ENCODE results near the gene MLC1.
"Not testable (repeated sequence)": the region's sequence is repeated elsewhere in the genome, so short reads cannot be mapped to it uniquely, and the experiment has no call there.

Gene MLC1

DNA sequence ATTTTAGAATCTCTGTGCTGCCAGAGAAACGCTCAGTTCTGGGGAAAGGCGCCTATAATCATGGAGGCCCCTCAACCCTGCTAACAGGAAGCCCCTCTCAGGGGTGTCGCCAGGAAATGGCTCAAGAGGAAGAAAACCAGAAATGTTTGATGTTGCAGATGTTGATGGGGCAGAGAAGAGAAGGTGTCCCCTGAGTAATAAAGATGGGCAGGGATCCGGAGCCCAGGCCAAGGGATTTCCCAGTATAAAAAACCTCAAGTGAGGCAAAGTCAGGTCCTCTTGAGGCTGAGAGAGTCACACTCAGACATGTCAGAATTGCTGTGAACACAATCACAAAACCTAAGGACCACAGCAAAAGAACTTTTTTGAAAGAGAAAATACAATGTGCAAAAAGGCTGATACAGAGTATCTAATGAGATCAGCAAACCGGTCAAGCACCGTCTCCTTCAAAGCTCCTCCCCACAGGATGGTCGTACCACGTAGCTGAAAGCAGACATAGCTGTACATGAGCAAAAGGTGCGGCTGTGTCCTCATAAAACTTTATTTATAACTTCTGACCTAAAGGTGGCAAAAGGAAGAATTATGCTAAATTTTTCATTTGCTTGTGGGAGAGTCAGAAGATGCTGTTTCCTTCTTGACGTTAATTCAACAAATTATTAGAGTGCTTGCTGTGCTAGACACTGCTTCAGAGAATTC lies 16.8 kb upstream of the MLC1 start:
- no peak for DNase-seq

DNA sequence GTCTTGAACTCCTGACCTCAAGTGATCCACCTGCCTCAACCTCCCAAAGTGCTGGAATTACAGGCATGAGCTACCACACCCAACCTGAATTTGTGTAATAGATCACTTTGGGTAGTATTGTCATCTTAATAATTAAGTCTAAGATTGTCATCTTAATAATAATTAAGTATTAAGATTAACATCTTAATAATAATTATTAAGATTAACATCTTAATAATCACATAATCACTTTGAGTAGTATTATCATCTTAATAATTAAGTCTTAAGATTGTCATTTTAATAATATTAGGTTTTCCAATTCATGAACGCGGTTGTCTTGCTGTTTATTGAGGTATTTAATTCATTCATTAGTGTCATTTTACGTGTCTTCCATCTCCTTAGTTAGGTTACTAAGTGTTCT lies 12.8 kb upstream of the MLC1 start:
- no peak for DNase-seq

DNA sequence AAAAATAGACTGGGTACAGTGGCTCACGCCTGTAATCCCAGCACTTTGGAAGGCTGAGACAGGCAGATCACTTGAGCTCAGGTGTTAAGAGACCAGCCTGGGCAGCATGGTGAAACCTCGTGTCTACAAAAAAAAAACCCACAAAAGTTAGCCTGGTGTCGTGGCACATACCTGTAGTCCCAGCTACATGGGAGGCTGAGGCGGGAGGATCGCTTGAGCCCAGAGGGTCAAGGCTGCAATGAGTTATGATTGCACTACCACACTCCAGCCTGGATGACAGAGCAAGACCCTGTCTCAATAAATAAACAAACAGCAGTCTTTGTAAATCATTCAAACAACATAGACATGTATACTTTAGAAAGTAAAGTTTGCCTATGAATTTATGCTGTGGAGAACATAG lies 7.1 kb upstream of the MLC1 start:
- no peak for DNase-seq

DNA sequence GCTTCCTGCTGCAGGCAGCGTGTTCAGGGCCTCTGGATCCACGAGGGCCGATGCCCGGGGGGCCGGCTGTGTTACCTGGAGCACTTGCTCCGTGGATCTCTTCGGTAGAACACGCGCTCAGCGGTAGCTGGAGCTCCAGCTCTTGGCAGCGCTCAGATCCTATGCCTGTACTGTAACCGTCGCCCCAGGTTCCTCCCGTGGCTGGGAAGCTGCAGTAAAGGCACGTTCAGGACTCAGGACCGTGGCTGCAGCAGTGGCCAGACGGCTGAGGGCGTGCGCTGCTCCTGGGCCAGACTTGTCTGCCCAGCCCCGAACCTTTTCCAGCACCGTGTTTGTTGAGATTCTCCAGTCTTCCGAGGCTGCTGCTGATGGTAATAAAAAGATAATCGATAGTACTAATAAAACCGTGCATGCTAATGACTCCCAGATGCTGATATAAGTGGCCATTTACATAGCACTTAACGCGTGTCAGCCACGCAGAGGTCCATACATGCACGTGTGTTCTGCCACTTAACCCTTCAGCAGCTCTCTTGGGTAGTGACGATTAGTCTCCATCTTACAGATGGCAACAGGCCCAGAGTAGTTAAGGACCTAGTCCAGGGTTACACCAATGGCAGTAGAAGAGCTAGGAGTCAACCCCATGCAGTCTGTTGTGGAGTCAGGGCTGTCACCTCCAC lies 6.0 kb upstream of the MLC1 start:
- no peak for DNase-seq

DNA sequence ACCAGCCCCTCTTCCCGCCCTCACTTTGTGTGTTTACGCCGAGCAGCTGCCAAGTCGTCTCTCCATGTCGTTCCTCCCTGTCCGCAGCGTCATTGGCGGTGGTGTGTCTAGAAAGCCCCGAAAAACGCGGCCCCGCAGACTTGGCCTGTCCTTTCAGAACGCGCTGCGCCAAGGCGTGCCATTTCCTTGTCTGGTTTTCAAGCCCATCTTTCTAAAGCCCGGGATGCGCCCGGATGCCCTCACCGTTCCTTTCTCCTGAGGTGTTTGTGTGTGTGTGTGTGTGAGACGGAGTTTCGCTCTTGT lies 5.1 kb upstream of the MLC1 start:
- DNase-seq, result no peak

DNA sequence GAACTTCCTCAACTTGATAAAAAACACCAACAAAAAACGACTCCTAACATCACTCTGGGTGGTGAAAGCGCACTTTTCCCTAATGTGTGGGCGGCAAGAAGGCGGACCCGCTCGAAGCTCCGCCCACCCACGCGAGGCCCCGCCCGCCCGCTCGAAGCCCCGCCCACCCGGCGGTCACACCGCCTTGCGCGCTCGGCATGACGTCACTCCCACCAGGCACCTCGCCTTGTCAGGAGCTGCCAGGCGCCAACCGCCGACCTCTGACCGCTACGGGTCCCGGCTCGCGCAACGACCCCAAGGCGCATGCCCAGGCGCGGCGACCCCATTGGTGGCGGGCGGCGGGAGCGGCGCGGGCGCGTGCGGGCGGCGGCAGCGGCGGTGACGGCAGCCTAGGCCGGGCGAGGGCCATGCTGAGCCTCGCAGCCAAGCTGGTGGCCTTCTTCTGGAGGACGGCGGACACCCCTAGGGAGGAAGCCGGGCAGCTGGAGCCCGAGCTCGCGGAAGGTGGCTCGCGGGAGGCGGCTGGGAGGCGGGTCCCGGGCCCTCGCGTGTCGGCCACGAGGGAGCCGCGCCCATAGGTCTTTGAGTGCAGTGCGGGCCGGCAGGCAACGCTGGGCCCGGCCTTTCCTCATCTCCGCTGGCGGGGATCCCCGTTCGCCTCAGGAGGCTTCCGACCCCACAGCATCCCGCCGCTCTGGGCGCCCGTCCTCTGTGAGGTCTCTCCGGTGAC lies 4.6 kb upstream of the MLC1 start, which contains the start of gene MOV10L1:
MOV10L1 (plus strand) TSS at position 325 of the 730 bp plus-strand sequence; CDS start at position 408, 83 bp downstream.
- DNase-seq, result no peak

DNA sequence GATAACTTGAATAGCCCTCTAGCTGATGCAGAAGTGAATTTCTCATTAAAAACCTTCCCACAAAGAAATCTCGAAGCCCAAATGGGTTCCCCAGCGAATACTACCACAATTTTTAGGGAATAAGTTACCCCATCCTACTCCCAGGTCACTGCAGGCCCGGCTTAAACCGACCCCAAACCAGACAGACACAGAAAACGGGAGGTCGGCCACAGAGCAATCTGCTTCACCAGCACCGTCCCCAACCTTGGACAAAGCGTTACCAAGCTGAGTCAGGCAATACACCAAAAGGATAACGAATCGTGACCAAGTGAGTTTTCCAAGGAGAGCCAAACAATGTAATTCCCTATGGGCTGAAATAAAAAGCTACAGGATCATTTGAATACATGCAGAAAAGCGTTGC lies 4.0 kb upstream of the MLC1 start:
- no peak for DNase-seq

DNA sequence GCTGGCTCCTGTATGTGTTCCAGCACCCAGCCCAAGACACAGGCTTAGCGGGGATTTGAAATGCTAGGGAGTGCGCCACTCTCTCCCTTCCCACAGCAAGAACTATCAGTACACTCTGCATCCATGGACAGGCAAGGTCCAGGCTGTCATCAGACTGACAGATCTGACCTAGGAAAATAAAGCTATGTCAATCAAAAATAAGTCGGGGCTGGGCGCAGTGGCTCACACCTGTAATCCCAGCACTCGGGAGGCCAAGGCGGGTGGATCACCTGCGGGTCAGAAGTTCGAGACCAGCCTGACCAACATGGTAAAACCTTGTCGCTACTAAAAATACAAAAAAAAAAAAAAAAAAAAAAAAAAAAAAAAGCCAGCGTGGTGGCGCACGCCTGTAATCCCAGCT lies 2.9 kb upstream of the MLC1 start:
- DNase-seq, result no peak

DNA sequence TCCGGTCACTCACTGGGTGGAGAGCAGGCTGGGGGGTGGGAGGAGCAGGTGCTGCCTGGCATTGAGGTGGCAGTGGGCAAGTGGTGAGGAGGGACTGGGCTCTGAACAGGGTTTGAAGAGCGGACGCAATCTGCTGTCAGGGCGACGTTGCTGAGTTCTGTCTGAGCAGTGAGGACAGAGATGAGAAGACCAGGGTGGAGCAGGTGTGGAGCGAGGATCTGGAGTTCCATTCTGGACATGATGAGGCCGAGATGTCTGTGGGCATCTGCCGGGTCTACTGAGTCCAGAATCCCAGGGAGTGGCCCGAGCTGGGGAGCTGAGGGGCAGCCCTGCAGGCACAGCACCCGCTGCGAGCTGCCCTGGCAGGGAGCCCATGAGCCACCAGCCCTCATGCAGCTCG lies 2.4 kb upstream of the MLC1 start:
- no peak for DNase-seq

DNA sequence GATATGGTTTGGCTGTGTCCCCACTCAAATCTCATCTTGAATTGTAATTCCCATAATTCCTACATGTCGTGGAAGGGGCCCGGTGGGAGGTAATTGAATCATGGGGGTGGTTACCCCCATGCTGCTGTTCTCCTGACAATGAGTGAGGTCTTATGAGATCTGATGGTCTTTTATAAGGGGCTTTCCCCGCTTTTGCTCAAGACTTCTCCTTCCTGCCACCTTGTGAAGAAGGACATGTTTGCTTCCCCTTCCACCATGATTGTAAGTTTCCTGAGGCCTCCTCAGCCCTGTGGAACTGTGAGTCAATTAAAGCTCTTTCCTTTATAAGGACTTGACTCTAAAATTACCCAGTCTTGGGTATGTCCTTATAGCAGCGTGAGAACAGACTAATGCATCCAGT lies 1.7 kb upstream of the MLC1 start:
- not testable (repeated sequence) for DNase-seq

DNA sequence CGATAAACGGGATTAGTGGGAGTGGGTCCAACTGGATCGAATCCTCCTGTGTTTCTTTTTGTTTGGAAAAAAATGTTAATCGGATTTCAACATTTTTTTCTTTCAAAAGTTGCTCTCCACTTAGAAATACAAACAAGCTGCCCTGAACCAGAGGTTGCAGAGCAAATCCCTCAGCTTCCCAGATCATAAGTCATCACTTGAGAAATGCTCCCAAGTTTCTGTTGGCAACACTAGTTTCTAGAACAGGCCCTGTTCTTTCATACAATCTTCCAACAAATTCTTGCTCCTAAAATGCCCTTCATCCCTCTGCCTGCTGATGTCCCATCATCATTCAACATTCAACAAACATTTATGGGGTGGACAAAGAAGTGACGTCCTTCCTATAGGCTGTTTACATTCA lies 1.3 kb upstream of the MLC1 start:
- DNase-seq, result no peak

DNA sequence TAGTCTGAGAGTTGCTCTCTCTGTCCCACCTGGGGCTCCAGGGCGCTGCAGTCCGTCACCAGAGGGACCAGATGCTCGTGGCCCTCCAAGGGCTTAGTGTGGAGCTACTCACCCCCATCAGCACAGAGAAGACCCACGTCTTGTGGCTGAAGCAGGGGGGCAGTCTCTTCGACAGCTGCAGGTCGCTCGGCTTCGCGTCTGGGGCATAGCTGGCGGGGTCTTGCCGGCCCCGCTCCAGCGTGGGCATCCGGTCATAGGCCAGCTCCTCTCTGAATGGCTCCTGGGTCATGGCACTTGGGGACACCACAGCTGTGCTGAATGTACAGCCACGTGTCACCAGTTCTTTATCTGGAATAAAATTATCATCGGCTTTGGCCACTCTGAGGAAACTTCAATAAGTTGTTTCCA lies 608 bp downstream of the MLC1 start:
- no peak for DNase-seq

DNA sequence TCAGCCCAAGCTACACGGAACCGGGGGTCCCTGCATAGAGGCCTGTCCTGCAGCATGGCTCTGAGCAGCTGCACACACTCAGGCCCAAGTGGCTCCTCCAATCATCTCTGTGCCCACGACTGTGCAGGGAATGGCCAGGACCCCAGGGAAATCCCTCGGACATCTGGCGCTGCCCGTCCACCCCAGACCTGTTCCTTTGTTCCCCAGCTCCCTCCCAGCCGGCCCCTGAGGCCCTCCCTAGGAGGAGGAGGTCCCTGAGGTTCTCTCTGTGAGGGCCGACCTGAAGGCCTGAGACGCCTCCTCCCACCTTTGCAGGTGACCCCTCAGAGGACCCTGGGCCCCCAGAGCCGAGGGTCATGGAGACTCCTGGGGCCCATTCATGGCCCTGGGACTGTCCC lies 1.1 kb downstream of the MLC1 start:
- DNase-seq, result no peak

DNA sequence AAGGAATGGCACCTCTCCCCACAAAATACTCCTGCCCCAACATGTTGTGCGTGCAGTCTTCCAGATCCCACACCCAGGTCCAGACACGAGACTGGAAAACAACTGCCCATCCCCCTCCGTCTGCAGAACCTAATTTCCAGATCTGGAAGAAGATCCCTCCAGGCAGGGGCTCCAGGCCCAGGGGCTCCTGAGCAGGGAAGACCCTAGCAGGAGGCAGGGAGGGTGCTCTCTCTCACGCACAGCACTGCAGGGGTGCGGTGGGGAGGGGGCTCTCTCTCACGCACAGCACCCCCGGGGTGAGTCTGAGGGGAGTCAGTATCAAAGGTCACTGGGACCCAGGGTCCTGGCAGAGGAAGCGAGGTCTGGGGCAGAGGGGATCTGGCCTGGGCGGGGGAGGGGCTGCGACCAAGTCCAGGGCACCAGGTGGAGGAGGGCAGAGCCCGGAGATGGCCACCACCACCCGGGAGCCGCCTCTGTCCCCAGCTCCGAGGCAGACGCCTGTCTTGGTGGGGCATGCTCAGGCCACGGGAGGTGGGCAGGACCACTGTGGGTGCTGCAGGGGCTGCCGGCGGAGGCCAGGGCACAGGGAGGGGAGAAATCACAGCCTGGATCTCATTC lies 1.7 kb downstream of the MLC1 start:
- DNase-seq, result no peak

DNA sequence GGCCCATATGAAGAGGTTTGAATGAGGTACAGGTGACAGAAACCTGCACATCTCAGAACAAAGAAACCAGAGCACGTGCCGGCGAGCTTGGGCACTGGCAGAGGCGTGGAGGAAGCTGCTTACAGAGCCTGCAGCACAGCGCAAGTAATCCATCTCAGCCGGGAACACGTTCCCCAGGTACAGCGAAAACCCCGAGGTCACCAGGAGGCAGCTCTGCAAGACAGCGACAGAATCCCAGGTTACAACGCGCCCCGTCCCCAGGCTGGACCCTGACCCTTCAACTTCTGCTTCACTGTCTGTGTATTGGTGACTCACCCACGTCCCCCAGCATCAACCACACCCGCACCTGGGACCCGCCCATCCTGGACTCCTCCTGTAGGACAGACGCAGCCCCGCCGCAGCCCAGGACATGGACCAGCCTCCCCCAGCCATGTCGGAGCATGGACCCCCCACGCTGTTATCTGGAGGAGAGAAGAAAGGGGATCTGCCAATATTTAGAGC lies 2.2 kb downstream of the MLC1 start:
- no peak for DNase-seq

DNA sequence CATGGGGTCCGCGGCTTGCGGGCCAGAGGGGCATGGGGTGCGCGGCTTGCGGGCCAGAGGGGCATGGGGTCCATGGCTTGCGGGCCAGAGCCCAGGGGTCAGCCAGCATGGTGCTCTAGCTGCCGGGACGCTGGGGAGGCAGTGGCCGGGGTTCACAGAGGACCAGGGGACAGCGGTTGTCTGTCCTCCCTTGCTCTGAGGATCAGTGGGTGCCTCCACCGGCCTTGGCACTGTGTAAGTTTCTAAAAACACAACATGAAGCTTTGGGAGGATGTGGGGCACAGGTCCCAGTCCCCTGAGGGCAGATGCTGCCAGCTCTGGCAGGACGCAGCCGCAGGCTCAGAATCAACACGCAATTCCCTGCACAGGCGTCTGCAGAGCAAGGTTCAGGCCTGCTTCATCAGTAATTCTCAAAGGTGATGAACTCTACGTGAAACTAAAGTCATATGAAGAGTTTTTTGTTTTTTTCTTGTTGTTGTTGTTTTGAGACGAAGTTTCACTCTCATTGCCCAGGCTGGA lies 3.0 kb downstream of the MLC1 start:
- no peak for DNase-seq

DNA sequence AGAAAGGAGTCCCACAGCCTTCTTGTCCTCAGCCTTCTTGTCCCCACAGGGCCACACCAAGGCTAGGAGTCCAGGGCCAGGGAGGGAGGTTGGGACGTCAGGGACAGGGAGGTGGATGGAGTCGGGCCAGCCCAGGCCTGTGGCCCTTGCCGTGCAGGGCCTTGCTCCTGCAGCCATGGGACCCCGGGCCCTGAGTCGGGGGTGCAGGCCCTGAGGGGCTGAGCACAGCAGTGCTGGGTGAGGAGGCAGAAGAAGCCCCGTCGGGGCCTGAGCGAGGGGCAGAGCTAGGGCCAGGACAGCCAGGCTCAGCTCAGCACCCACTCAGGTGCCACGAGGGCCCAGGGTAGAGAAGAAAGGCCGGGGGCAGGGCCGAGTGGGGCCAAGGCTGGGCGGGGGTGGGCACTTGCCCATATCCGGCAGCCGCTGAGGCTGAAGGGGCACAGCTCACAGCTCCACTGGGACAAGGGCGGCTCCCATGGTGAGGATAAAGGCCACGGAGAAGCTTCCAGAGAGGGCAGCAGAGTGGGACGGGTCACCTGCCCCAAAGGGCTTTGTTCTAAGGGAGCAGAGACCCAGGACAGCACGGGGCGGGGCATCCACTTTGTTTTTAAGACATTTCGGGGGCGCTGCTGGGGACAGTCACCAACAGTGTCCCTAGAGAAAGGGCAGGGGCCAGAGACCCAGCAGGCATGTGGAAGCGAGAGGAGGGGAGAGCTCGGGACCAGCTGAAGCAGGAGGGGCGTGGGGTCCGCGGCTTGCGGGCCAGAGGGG lies 3.6 kb downstream of the MLC1 start:
- DNase-seq, result no peak

DNA sequence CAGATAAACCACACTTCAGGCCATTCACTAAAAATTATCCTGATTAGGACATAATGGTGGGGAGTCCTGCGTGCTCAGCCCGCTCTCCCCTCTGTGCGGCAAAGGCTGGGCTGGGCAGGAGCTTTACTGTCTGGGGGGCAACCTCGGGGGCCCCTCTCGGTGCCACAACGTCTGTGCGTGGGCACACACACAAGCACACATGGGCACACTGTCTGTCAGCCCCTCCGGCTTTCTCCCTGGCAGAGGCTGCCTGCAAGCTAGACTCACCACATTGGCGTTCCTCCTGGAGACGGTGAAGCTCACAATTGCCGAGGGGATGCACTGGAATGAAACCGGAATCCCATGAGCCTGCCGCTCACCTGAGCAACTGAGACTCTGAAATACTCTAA lies 5.2 kb downstream of the MLC1 start:
- DNase-seq, result no peak

DNA sequence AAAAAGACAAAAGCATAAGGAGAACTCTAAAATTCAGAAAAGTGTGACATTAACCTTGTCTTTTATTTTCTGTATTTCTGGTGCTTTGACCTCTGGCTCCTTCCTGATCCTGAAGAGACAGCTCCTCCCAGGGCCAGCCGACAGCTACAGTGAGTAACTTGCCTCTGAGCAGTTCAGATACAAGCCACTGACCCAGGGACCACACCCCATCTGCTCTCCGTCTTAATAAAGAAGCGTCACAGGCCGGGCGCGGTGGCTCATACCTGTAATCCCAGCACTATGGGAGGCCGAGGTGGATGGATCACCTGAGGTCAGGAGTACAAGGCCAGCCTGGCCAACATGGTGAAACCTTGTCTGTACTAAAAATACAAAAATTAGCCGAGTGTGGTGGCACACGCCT lies 6.5 kb downstream of the MLC1 start:
- no peak for DNase-seq

DNA sequence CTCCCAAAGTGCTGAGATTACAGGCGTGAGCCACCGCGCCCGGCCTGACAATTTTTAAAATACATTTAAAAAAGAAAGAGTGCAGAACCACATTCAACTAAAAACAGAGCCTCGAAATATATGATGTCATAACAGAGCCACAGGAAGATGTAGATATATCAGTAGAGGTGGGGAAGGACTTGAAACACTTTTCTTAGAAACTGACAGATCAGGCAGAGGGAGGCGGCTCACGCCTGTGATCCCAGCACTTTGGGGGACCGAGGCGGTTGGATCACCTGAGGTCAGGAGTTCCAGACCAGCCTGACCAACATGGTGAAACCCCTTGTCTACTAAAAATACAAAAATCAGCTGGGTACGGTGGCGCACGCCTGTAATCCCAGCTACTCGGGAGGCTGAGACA lies 7.0 kb downstream of the MLC1 start:
- DNase-seq, result no peak

DNA sequence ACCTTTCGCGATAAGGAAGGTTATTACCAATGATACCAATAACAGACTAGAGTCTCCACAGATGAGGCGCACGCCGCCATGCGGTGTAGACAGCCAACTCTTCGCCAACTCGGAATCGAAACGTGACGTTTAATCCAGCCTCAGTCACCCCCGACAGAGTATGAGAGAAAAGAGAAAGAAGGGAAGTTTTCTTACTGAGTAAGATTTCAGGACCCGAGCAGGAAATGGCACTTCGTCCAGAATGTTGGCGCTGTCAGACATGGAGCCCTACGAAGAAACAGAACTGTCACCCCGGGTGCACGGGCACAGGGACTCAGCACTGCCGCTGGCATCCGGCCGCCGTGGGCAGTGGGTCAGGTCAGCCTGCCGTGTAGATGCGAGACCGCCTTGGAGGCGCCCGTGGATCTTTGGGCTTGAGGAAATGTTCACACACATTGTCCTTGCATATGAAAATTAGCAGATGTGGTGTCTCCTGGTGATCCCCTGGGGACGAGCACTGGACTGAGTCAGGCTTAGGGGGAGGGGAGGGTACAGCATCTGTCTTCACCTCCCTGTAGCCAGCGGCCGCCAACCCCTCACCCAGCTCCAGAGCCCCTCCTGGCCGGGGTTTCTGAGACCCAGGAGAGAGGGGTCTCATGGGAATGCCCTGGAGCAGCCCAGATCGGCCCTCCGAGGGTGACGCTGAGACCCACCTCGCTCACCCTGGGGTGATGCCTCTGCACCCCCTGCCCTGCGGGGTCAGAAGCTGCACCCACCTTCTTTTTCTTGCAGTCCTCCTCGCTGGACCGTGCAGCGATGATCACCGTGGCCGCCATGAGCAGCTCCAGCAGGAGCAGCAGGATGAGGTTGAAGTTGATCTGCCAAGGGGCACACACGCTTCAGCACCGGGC lies 8.3 kb downstream of the MLC1 start:
- DNase-seq, result no peak

All from T-helper 2 cell (primary cell).